IMR-90 (cell line): ENCODE results near the gene POLR2L. TPM values are rescaled to one million over a fixed set of nuclear protein-coding genes. Genes with fewer than 3 reads are reported as not detected.

Experiments used
- ATAC-seq: fragments of 200-7000 bp; cut with Tn5 transposase; 2 replicates; pipeline ENCODE4 v1.9.1; 2020; ENCODE audit warnings: low read depth, mild to moderate bottlenecking, moderate library complexity
- BruUV-seq: library from RNA; stranded (reverse); fragments of 400-500 nt; replicated peaks from 2 replicates; lab custom pipeline; 2021; lab: Mats Ljungman, UMichigan
- CTCF ChIA-PET: fragments of 300-600 bp; formaldehyde crosslinking; extraction: SDS; loops from one replicate; lab custom pipeline; 2021; ENCODE audit warnings: antibody characterized with exemption; lab: Yijun Ruan, JAX
- POLR2A ChIA-PET: fragments of 300-600 bp; sonication (Branson Sonifier 250); formaldehyde crosslinking; loops from one replicate; lab custom pipeline; 2022; ENCODE audit warnings: antibody characterized with exemption; ENCODE audit not compliant: unreplicated experiment; lab: Charles Lee
- DNase-seq: peaks from one replicate; pipeline ENCODE4 v3.0.0; 2013
- H2AFZ ChIP-seq: replicated peaks from 2 replicates; pipeline ENCODE3; 2013; ENCODE audit warnings: low read length, mild to moderate bottlenecking; ENCODE audit not compliant: poor library complexity
- H2AK5ac ChIP-seq: 2 replicates; pipeline ENCODE4 v1.6.1; 2013; ENCODE audit warnings: low read depth, low read length, inconsistent platforms
- H2AK9ac ChIP-seq: replicated peaks from 2 replicates; pipeline ENCODE3; 2013; ENCODE audit warnings: mild to moderate bottlenecking, low read depth, low read length, moderate library complexity; ENCODE audit not compliant: poor library complexity
- H2BK120ac ChIP-seq: 2 replicates; pipeline ENCODE4 v1.6.1; 2013; ENCODE audit warnings: low read depth, low read length, inconsistent platforms
- H2BK15ac ChIP-seq: 3 replicates; pipeline ENCODE4 v1.6.1; 2013; ENCODE audit warnings: low read depth, low read length, inconsistent platforms
- H2BK20ac ChIP-seq: 2 replicates; pipeline ENCODE4 v1.6.1; 2013; ENCODE audit warnings: low read depth, mild to moderate bottlenecking, inconsistent platforms, low read length, moderate library complexity
- H2BK5ac ChIP-seq: 2 replicates; pipeline ENCODE4 v1.6.1; 2013; ENCODE audit warnings: mild to moderate bottlenecking, low read depth, low read length, inconsistent platforms; ENCODE audit not compliant: poor library complexity, severe bottlenecking
- H3K14ac ChIP-seq: replicated peaks from 2 replicates; pipeline ENCODE4 v1.6.1; 2013; ENCODE audit warnings: low read depth, low read length, inconsistent platforms
- H3K18ac ChIP-seq: 2 replicates; pipeline ENCODE4 v1.6.1; 2013; ENCODE audit warnings: low read depth, low read length, control low read depth
- H3K23ac ChIP-seq: 2 replicates; pipeline ENCODE4 v1.6.1; 2013; ENCODE audit warnings: low read depth, low read length, inconsistent platforms
- H3K27ac ChIP-seq: 2 replicates; pipeline ENCODE4 v1.5.1; 2013; ENCODE audit warnings: mild to moderate bottlenecking, control low read depth, low read length; ENCODE audit not compliant: insufficient read depth
- H3K27me3 ChIP-seq: 2 replicates; pipeline ENCODE4 v1.6.1; 2013; ENCODE audit warnings: low read length; ENCODE audit not compliant: control insufficient read depth, insufficient read depth
- H3K36me3 ChIP-seq: 2 replicates; pipeline ENCODE4 v1.6.1; 2013; ENCODE audit warnings: low read length, mixed read lengths; ENCODE audit not compliant: control insufficient read depth, insufficient read depth
- H3K4ac ChIP-seq: 2 replicates; pipeline ENCODE4 v1.6.1; 2013; ENCODE audit warnings: low read depth, low read length, inconsistent platforms
- H3K4me1 ChIP-seq: 2 replicates; pipeline ENCODE4 v1.6.1; 2013; ENCODE audit warnings: low read length, mixed read lengths; ENCODE audit not compliant: control insufficient read depth, insufficient read depth
- H3K4me2 ChIP-seq: 2 replicates; pipeline ENCODE4 v1.6.1; 2013; ENCODE audit warnings: low read depth, mild to moderate bottlenecking, control low read depth, low read length, moderate library complexity
- H3K4me3 ChIP-seq: 2 replicates; pipeline ENCODE4 v1.5.1; 2013; ENCODE audit warnings: low read depth, mild to moderate bottlenecking, control low read depth, low read length, moderate library complexity; ENCODE audit not compliant: insufficient read depth
- H3K56ac ChIP-seq: 2 replicates; pipeline ENCODE4 v1.6.1; 2013; ENCODE audit warnings: low read length, inconsistent platforms; ENCODE audit not compliant: insufficient read depth; ENCODE audit errors: extremely low read depth
- H3K79me1 ChIP-seq, 2 experiments: 2 replicates each; pipeline ENCODE4 v1.6.1; 2013; ENCODE audit warnings: low read length in 2 of 2, inconsistent platforms in 1 of 2, low read depth in 1 of 2
- H3K9ac ChIP-seq: 2 replicates; pipeline ENCODE4 v1.6.1; 2013; ENCODE audit warnings: low read depth, low read length, control low read depth
- H3K9me1 ChIP-seq: 2 replicates; pipeline ENCODE4 v1.6.1; 2013; ENCODE audit warnings: low read length, inconsistent platforms; ENCODE audit not compliant: insufficient read depth
- H3K9me3 ChIP-seq: 2 replicates; pipeline ENCODE4 v1.6.1; 2013; ENCODE audit warnings: low read length; ENCODE audit not compliant: control insufficient read depth, insufficient read depth
- H4K20me1 ChIP-seq: 2 replicates; pipeline ENCODE4 v1.6.1; 2013; ENCODE audit warnings: low read length, inconsistent platforms; ENCODE audit not compliant: insufficient read depth
- H4K5ac ChIP-seq: 2 replicates; pipeline ENCODE4 v1.6.1; 2013; ENCODE audit warnings: mild to moderate bottlenecking, low read depth, low read length, control low read depth
- H4K8ac ChIP-seq, 2 experiments: 2 replicates each; pipeline ENCODE4 v1.6.1; 2013; ENCODE audit warnings: low read depth in 2 of 2, low read length in 2 of 2, control low read depth in 1 of 2, inconsistent platforms in 1 of 2
- H4K91ac ChIP-seq: 2 replicates; pipeline ENCODE4 v1.6.1; 2013; ENCODE audit warnings: low read depth, low read length, inconsistent platforms; ENCODE audit not compliant: insufficient read depth
- CEBPB ChIP-seq: IDR thresholded peaks from 2 replicates; pipeline ENCODE4 v1.6.1; 2012; ENCODE audit warnings: low read depth, low read length, improper control_type of control experiment
- ELK1 ChIP-seq: fragments of 150-350 bp; IDR thresholded peaks from 2 replicates; pipeline ENCODE4 v1.6.1; 2016; ENCODE audit warnings: low read depth, mild to moderate bottlenecking, low read length, moderate library complexity, borderline replicate concordance
- MAZ ChIP-seq: IDR thresholded peaks from 2 replicates; pipeline ENCODE4 v1.6.1; 2012; ENCODE audit warnings: low read depth, mild to moderate bottlenecking, low read length, improper control_type of control experiment, moderate library complexity, borderline replicate concordance
- MXI1 ChIP-seq: IDR thresholded peaks from 2 replicates; pipeline ENCODE4 v1.6.1; 2012; ENCODE audit warnings: low read depth, mild to moderate bottlenecking, low read length, moderate library complexity, borderline replicate concordance
- RAD21 ChIP-seq: IDR thresholded peaks from 2 replicates; pipeline ENCODE4 v1.6.1; 2012; ENCODE audit warnings: low read length, improper control_type of control experiment
- SMC3 ChIP-seq: fragments of 150-350 bp; IDR thresholded peaks from 2 replicates; pipeline ENCODE4 v1.6.1; 2016; ENCODE audit warnings: low read depth, mild to moderate bottlenecking, antibody characterized with exemption, low read length, moderate library complexity
- WGBS, 2 experiments: methylation state at CpG; one replicate each; pipeline versions ENCODE4 v1.1.5 to v1.1.7; 2013; ENCODE audit warnings: missing lambda C conversion rate in 2 of 2; ENCODE audit not compliant: insufficient read length in 1 of 2; ENCODE audit errors: extremely low coverage in 2 of 2; 5-methylcytosine and 5-hydroxymethylcytosine counted together
- dilution Hi-C: fragments of 300-500 bp; cut with HindIII; formaldehyde crosslinking; loops from one replicate; pipeline ENCODE4 v1.14.3; 2018; ENCODE audit warnings: low sequenced_read_pairs; ENCODE audit not compliant: unreplicated experiment
- in situ Hi-C: fragments of 300-500 bp; cut with MboI; formaldehyde crosslinking; loops from 3 replicates; pipeline ENCODE4 v1.14.3; 2019; ENCODE audit warnings: low sequenced_read_pairs, inconsistent platforms, mixed read lengths
- intact Hi-C: fragments of 100-400 bp; cut with micrococcal nuclease; formaldehyde crosslinking; loops from 2 replicates; pipeline ENCODE4 v1.10.0; 2022
- polyA plus RNA-seq, 3 experiments: library from polyadenylated mRNA; depleted of rRNA; stranded (reverse); fragments of >200 nt; gene quantifications; 2 replicates each; pipeline ENCODE4 v1.2.3, GENCODE V29; 2012; ENCODE audit warnings: low replicate concordance in 1 of 3
- total RNA-seq: library from RNA; depleted of rRNA; stranded (reverse); fragments of >200 nt; gene quantifications from 2 replicates; pipeline ENCODE4 v1.2.3, GENCODE V29; 2012

Gene POLR2L
- total and polyA plus RNA-seq, 2 of the 4 experiments (the other 2 are of a cell fraction) = 44.4 to 416 TPM

DNA sequence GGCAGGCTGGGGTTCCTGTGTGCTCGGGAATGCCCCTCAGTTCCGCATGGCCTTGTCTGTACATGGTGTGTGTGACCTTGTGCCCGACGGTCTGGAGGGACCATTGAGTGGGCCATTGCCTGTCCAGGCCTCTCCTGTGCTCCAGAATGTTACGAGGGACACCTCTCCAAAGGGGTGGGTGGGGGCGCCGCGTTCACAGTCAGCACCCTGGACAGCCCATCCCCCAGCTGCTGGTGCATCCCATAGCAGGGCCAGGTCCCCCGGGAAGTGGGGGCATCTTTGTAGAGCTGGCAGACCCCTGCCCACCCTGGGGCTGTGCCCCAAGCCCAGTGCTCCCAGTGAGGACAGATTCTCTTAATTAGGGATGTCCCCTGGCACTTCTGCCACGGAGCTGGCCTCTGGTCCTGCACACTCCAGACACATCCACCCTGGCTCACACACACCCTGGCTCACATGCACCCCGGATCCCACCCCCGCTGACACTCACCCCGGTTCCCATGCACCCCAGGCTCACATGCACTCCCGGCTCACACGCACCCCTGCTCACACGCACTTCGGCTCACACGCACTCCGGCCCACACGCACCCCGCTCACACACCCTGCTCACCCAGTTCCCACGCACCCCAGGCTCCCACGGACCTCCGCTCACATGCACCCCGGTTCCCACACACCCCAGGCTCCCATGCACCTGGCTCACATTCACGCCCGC, 15.9 kb upstream of the POLR2L start:
- Histone ChIP-seq H4K8ac (no peak overlapping the region), H3K9ac (no peak overlapping the region), H3K4me1 (peaks cover 12% of the 10 kb centered on the region), H2BK15ac (no peak overlapping the region), H2AK9ac (no peak overlapping the region), H3K27me3 (no peaks in the 10 kb centered on the region), H3K36me3 (peaks cover 25% of the 10 kb centered on the region), H3K4me2 (no peak overlapping the region), H3K9me3 (no peaks in the 10 kb centered on the region), H3K56ac (no peak overlapping the region), H2BK5ac (no peak overlapping the region), H3K18ac (no peak overlapping the region), H3K27ac (no peak overlapping the region), H2AFZ (peak overlapping the region; percentile 32), H2AK5ac (no peak overlapping the region), H3K4ac (no peak overlapping the region), H3K23ac (no peak overlapping the region), H4K5ac (no peak overlapping the region), H3K79me1 (peaks cover 24 to 84% of the 10 kb centered on the region in 2 experiments), H3K9me1 (peaks cover 3% of the 10 kb centered on the region; the same call in 1 of the 2 replicates), H2BK20ac (no peak overlapping the region), H4K91ac (no peak overlapping the region), H2BK120ac (no peak overlapping the region), H4K20me1 (peaks cover 79% of the 10 kb centered on the region), H3K14ac (no peak overlapping the region), H3K4me3 (no peak overlapping the region)
- in situ Hi-C loops = no loop called here
- intact Hi-C loops = no loop called here
- DNase-seq (no peak), ATAC-seq (no peak)
- 77% methylated on average over 10 of the region's 27 CpGs; no CpG with 5 or more reads in 1 of the 2 experiments for WGBS, 2 experiments
- no peak for TF ChIP-seq MAZ
- no peak for TF ChIP-seq MXI1
- no peak for TF ChIP-seq CEBPB
- no peak for TF ChIP-seq RAD21
- TF ChIP-seq ELK1 = no peak
- TF ChIP-seq SMC3 = no peak
- BruUV-seq = no TSS peak
- dilution Hi-C loops = no loop called here
- ChIA-PET CTCF (no interaction called here), POLR2A (no interaction called here)
